GM19043 (cell line): ENCODE results near the gene PELI1.
"Not testable (repeated sequence)": the region's sequence is repeated elsewhere in the genome, so short reads cannot be mapped to it uniquely, and the experiment has no call there.

Experiments
- ATAC-seq: cut with Tn5 transposase; IDR thresholded peaks from one replicate; pipeline ENCODE4 v1.9.1; 2021; ENCODE audit warnings: low read depth; ENCODE audit not compliant: unreplicated experiment

Gene PELI1

DNA sequence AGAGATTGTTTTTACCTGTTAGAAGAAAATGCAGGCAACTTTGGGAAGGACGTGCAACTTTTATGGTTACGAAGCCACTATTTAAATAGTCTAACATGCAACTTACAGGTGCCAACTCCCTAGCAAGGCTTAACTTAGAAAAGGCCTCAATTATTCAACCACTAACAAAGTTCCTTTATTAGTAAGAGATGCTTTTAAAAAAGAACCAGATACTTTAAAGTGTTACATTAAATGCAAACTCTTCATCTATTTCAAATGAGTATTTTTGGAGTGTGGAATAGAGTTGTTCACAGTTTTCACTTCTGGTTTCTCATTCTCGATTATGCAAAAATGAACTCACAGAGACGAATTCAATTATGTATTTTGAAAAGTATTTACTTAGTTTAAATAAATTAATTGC, 51.7 kb downstream of the PELI1 start:
- peak; percentile 62 for ATAC-seq

DNA sequence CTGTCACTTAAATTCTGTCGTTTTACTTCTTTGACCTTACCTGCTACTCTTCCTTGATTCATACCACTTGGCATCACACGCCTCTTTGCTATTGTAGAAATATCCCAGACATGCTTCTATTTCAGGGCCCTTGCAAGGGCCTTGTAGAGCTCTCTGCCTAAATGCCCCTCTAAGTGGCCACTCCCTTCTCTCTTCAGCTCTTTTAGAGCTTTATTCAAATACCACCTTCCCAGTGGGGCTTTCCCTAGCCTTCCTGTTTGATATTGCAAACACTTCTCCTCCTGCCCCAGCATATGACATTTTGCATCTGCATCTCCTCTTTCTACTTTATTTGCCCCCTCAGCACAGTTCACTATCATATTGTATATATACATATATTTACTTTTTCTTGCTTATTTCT, 54.0 kb downstream of the PELI1 start:
- ATAC-seq: no peak

GRCh38 chr2:64086347-64087082, 57.7 kb downstream of the PELI1 start:
- ATAC-seq: no peak

DNA sequence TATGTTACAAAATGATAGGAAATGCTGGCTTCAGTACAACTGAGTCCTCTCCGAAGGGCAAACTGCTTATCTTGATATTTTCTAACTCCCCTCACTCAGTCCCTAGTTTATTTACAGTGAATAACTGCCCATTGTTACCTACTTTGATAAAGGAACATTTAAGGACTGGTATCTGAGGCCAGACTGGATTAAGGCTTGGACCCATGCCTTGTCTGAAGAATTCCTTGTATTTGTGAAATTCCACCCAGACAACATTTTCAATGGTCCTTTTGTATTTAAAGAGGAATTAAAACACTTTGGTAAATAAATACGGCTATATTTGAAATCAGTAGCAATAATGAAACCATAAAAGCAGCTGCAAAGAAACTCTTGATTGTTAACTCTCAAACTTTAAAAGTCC, 58.3 kb downstream of the PELI1 start:
- no peak for ATAC-seq

DNA sequence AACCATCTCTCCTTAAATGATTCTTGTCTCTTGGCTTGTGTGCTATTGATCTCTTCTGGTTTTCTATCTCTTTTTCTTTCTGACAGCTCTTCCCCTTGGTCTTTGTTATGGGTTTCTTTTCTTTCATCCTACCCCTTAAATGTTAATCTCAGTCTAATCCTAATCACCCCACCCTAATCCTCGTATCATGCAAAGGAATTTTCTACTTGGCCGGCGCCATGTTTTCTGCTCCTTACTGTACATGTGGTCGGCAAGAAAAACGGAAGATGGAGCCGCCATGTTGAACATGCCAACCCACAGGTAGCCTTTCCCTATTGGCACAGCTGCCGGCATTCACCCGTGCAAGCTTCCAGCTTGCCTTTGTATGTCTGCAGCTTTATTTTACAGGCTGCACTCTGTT, 63.2 kb downstream of the PELI1 start:
- ATAC-seq: no peak

DNA sequence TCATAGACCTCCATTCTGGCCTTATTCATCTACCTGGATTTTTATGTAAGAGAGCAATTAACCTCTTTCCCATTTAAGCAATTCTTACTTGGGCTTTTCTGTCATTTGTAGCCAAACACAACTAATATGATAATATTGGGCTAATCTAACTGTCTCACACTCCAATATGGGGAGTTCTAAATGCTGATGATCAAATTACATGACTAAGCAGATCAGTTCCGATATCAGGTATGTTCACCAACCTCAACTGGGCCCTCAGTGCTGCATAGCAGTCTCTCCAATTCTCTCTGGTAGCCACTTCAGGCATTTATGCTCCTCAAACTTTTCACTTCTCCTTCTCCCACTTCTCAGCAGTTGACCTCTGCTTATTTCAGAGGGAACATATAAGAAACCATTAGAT, 64.0 kb downstream of the PELI1 start:
- no peak for ATAC-seq

DNA sequence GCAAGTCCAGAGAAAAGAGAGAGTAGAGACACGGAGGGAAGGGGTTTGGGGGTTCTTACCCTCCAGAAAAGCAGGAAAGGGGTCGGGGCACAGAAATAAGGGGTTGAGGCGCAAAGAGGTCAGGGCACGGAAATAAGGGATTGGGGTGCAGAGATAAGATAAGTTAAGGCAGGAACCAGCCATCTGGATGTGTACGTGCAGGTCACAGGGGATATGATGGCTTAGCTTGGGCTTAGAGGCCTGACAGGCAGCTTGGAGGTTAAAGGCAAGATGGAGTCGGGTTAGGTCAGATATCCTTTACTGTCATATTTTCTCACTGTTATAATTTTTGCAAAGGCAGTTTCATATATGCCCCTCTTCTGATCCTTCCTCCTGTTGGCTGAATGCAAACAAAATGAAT, 64.5 kb downstream of the PELI1 start:
- ATAC-seq: not testable (repeated sequence)

DNA sequence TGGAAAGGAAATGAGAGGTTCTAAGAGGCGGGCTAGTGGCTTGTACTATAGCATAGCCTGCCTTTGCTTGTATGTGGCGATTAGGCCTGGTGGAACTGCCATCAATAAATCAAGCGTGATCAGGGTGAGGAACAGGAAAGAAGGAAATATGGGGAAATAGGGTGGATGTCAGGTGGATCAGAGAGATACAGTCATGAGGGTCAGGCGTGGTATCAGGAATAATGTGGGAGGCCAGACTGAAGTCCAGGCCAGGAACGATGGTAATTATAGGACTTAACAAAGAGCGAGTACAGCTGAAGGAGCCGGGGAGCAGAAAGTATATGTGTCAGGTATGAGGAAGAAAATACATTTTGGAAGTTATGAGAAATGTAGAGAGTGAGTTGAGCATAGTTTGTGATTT, 67.4 kb downstream of the PELI1 start:
- not testable (repeated sequence) for ATAC-seq

DNA sequence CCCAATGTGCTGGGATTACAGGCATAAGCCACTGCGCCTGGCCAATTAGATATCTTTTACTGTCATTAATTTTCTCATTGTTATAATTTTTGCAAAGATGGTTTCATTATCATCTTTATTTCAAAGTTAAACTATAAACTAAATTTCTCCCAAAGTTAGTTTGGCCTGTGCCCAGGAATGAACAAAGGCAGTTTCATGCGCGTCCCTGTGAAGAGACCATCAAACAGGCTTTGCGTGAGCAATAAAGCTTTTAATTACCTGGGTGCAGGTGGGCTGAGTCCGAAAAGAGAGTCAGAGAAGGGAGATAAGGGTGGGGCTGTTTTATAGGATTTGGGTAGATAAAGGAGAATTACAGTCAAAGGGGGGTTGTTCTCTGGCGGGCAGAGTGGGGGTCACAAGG, 69.6 kb downstream of the PELI1 start:
- ATAC-seq: not testable (repeated sequence)

- ATAC-seq: no peak
Observed at GRCh38 chr2:64067326-64067725, 76.9 kb downstream of the PELI1 start.

DNA sequence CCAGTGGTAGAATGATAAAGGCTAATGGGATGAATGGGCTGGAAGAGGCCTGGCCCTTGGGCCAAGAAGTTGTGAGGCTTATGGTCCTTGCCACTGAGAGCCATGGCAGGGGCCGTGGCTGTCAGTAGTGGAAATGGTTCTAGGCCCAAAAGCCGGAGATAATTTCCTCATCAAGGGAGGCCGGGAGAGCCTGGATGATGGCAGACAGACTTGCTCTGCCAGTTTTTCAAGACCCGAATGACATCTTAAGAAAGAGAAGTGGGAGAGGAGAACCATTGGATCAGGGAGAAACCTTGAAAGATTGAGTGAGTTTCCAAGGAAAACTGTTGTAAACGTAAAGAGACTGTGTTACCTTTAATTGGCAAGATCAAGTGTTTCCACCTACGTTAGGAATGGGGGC, 78.7 kb downstream of the PELI1 start:
- ATAC-seq: no peak

- ATAC-seq: no peak
Observed at GRCh38 chr2:64063924-64064331, 80.3 kb downstream of the PELI1 start.

DNA sequence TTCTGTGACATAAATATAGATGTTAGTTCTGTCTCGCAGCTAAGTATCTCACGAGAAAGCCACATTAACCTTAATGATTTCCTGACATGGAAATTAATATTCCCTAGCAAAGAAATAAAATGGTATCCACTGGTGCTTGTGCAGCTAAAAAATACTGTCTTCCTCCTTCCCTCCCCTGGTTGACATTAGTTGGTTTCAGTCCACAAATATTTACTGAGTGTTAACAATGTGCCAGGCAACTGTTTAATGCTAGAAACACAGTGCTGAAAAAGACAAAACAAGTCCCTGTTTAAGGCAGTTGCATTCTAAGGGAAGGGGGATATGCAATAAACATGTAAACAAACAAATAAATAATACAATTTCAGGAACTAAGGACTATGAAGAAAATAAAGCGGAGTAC, 80.8 kb downstream of the PELI1 start:
- ATAC-seq: no peak

GRCh38 chr2:64062840-64063239, 81.4 kb downstream of the PELI1 start:
- ATAC-seq: peak; percentile 68

DNA sequence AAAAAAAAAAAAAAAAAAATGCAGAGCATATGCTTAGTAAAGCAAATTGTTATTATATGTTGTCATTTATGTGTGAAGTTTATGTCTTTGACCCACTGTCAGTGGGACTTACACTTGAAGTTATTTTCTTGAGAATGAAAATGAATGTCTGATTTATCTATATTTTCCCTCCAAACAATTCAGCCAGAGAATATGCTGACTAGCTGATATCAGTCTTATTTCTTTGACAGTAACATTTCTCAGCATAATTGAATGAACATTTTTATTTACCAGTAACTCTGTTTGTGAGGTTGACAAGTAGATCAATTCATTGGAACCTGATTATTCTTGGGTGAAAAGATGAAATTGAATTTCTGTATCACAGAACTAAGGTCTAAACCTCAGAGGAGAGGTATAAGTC, 85.0 kb downstream of the PELI1 start:
- no peak for ATAC-seq

GRCh38 chr2:64056021-64056420, 88.2 kb downstream of the PELI1 start:
- ATAC-seq: no peak

DNA sequence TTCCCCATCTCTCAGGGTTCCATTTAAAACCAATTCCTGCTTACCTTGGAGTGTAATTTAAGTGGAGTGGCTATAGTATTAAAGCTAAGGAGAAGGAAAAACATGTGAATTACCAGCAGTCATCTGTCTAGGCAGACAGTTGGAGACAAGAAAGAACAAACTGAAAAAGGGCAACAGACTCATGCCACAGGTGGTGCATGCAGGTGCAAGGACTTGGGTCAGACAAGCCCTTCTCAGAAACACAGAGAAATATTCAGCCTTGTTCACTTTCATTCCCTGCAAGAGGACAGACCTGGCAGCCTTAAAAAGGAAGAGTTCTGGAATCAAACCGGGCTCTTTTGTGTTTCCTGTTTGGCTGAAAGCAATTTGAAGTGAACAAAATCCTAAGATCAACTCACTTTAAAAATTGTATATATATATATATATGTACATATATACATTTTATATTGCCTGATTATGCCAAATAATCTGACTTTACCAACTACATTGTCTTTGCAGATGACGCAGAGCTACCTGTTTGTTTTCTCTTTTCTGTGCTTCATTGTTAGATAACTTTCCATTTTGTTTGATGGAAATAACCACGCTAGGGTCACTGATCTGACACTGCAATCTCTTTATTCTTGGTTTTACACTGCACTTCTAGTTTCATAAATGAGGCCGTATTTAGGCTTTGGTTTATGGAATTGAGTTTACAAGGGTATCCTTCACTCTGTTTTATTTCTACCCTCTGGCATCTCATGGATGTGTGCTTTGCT, 89.9 kb downstream of the PELI1 start:
- no peak for ATAC-seq

DNA sequence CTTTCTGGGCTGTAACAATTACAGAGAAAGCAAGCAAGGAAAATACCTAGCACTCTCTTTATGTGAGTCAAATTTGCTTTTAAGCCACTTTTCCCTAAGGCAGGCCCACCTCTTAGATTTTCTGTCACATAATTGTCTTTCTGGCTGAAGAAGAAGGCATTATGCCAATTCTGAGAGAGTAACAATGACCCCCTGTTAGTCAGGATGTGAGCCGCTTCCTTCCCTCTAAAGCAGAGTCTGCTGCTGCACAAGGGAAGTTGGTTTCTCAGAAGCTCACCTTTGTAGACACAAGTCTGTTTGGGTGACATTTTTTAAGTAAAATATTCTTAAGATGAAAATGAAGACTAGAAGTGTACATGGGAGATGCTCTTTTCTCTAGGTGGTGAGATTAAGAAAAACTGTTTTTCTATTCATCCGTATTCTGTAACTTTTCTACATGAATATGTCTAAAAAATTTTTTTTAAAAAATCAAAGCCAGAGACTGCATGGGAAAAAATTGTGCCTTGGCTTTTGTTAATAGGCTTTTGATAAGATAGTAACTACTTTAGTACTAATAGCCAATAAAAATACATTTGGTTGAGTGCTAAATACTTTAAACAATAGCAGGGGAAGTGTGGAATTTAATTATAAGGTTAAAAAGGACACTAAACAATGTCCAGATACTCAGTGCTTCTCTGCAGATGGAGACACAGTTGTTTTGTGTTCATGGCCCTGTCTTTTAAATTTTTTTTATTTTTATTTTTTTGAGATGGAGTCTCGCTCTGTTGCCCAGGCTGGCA, 91.6 kb downstream of the PELI1 start:
- no peak for ATAC-seq

DNA sequence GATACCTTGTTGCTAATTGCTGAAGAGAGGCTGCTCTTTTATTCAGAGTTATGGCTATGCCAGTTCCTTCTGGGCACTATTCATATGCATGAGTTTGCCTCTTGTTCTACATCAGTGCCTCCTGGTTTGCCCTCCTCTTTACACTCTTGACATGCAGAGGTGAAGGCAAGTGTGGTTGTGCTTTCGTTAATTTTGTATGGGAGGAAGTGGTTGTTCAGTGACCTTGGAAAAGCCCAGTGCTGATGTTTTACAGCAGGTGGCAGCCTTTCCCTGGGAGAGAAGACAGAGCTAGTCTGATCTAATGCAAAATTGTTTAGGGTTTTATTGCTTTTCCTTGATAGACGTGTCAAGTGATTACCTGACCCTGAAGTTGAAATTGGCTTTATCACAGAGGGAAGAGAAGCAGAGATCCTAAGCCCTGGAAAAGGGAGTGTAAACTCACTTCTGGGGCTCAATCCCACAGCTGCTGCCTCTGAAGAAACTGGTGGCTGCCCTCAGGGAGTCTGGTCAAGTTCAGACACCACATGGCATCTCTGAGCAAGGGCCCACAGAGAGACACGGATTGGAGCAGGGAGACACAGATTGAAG, 94.5 kb downstream of the PELI1 start:
- ATAC-seq: peak; percentile 82

DNA sequence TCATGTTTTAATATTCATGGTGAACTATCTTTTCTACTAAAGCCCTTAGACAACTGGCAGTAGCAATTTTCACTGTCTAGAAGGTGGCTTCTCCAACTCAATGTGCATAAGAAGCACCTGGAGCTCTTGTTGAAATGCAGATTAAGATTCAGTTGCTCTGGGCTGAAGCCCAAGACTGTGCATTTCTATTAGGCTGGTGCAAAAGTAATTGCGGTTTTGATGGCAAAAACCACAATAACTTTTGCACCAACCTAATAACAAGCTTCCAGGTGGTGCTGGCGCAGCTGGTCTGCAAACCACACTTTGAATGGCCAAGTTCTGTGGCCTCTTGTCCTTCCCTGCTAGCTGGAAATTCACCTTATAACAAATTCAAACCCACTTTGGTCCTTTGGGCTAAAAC, 98.3 kb downstream of the PELI1 start:
- ATAC-seq: no peak
